Measurements from ENCODE around the gene HNRNPH2. TPM values are rescaled to one million over a fixed set of nuclear protein-coding genes. Genes with fewer than 3 reads are reported as not detected.

The HNRNPH2 gene
- total RNA-seq, 2 donors from 2014 or later = 75.2 to 80.7 TPM

- H3K27me3 ChIP-seq (ENCODE audit: control insufficient read depth, insufficient read depth, low read length, poor library complexity, severe bottlenecking) = no peaks in the 10 kb centered on the region
- H3K27ac Mint-ChIP-seq = no peak overlapping the region
- no peaks in the 10 kb centered on the region for H3K4me1 ChIP-seq (ENCODE audit: control insufficient read depth, insufficient read depth, low read length)
- no peak overlapping the region for H3K9ac ChIP-seq (ENCODE audit: extremely low read depth, low read length, poor library complexity, severe bottlenecking)
- 89 to 90% methylated on average over 5 to 7 of the region's 7 CpGs for WGBS, 2 experiments (ENCODE audit: insufficient coverage in 1 of 2, insufficient read length in 1 of 2)
- H3K36me3 ChIP-seq (ENCODE audit: control insufficient read depth, insufficient read depth, low read length) = no peaks in the 10 kb centered on the region
- no peak for DNase-seq
- no peak overlapping the region for H3K27ac ChIP-seq (ENCODE audit: low read depth, low read length)
- H3K4me3 Mint-ChIP-seq = no peak overlapping the region
- H3K9me3 ChIP-seq (ENCODE audit: control insufficient read depth, low read length) = no peaks in the 10 kb centered on the region
- TF ChIP-seq CTCF (conservative IDR thresholded peaks at IDR 0.05) = no peak
- peaks cover 14% of the 10 kb centered on the region for H3K4me1 Mint-ChIP-seq
- H3K36me3 Mint-ChIP-seq (ENCODE audit: low read depth) = no peaks in the 10 kb centered on the region
- peaks cover 31% of the 10 kb centered on the region for H3K9me3 Mint-ChIP-seq
- no peaks in the 10 kb centered on the region for H3K27me3 Mint-ChIP-seq (ENCODE audit: insufficient read depth)
- no peak overlapping the region for H3K4me3 ChIP-seq (ENCODE audit: low read length)
These were observed 22.9 kb upstream of the HNRNPH2 start for GRCh38 chrX:101385026-101385684.

GRCh38 chrX:101385795-101386541, 22.1 kb upstream of the HNRNPH2 start, which contains the start of gene BTK:
Gene BTK, minus strand, starts transcription at chrX:101386191. Its CDS starts 10,907 bp downstream, at chrX:101375284.
- Histone ChIP-seq H3K27me3 (ENCODE audit: control insufficient read depth, insufficient read depth, low read length, poor library complexity, severe bottlenecking) (no peaks in the 10 kb centered on the region), H3K4me3 (ENCODE audit: low read length) (no peak within 1 kb of the TSS), H3K9me3 (ENCODE audit: control insufficient read depth, low read length) (no peaks in the 10 kb centered on the region), H3K9ac (ENCODE audit: extremely low read depth, low read length, poor library complexity, severe bottlenecking) (no peak within 1 kb of the TSS), H3K4me1 (ENCODE audit: control insufficient read depth, insufficient read depth, low read length) (no peaks in the 10 kb centered on the region), H3K27ac (ENCODE audit: low read depth, low read length) (no peak within 1 kb of the TSS), H3K36me3 (ENCODE audit: control insufficient read depth, insufficient read depth, low read length) (no peaks in the 10 kb centered on the region)
- Mint-ChIP-seq H3K4me1 (peaks cover 14% of the 10 kb centered on the region), H3K27ac (no peak within 1 kb of the TSS), H3K36me3 (ENCODE audit: low read depth) (no peaks in the 10 kb centered on the region), H3K9me3 (peaks cover 34% of the 10 kb centered on the region), H3K27me3 (ENCODE audit: insufficient read depth) (no peaks in the 10 kb centered on the region), H3K4me3 (no peak within 1 kb of the TSS)
- no peak for DNase-seq
- TF ChIP-seq CTCF (conservative IDR thresholded peaks at IDR 0.05) = no peak
- 77% methylated on average over 9 of the region's 9 CpGs; no CpG with 5 or more reads in 1 of the 2 experiments for WGBS, 2 experiments (ENCODE audit: insufficient coverage in 1 of 2, insufficient read length in 1 of 2)

- no peak for TF ChIP-seq CTCF (conservative IDR thresholded peaks at IDR 0.05)
- WGBS, 2 experiments (ENCODE audit: insufficient coverage in 1 of 2, insufficient read length in 1 of 2) = 74 to 87% methylated on average over 3 to 6 of the region's 6 CpGs
These were observed 21.5 kb upstream of the HNRNPH2 start for GRCh38 chrX:101386542-101386885.

More at GRCh38 chrX:101386542-101386885, 21.5 kb upstream of the HNRNPH2 start:
- Histone ChIP-seq H3K36me3 (ENCODE audit: control insufficient read depth, insufficient read depth, low read length) (peaks cover 2% of the 10 kb centered on the region), H3K9ac (ENCODE audit: extremely low read depth, low read length, poor library complexity, severe bottlenecking) (no peak overlapping the region), H3K4me3 (ENCODE audit: low read length) (no peak overlapping the region), H3K4me1 (ENCODE audit: control insufficient read depth, insufficient read depth, low read length) (no peaks in the 10 kb centered on the region), H3K27ac (ENCODE audit: low read depth, low read length) (no peak overlapping the region), H3K27me3 (ENCODE audit: control insufficient read depth, insufficient read depth, low read length, poor library complexity, severe bottlenecking) (no peaks in the 10 kb centered on the region), H3K9me3 (ENCODE audit: control insufficient read depth, low read length) (no peaks in the 10 kb centered on the region)
- no peaks in the 10 kb centered on the region for H3K27me3 Mint-ChIP-seq (ENCODE audit: insufficient read depth)
- no peak for DNase-seq
- no peak overlapping the region for H3K4me3 Mint-ChIP-seq
- H3K9me3 Mint-ChIP-seq = peaks cover 39% of the 10 kb centered on the region
- H3K4me1 Mint-ChIP-seq = peaks cover 14% of the 10 kb centered on the region
- H3K36me3 Mint-ChIP-seq (ENCODE audit: low read depth) = peaks cover 4% of the 10 kb centered on the region
- no peak overlapping the region for H3K27ac Mint-ChIP-seq

All from endodermal cell (in vitro differentiated cells).